ENCODE results near the gene ZFAND6.

DNA sequence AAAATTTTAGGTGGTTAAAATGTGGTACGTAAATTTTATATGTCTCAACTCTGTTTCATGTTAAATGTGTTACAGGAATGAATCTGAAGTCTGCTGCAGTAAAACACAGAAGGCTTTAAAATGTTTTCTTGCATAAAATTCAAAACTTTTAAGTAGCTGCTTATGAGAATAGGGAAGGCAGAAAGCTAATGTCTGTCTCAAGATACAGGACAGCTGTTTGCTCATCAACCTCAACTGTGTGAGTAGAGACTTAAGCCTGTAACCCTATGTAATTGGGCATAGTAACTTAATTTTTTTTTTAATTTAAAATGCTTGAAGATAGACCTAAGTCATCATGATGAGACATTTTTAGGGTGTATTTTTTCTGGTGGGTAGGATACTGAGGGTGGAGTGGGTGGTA, 38.9 kb downstream of the ZFAND6 start:
- TF ChIP-seq, protein P1, sequence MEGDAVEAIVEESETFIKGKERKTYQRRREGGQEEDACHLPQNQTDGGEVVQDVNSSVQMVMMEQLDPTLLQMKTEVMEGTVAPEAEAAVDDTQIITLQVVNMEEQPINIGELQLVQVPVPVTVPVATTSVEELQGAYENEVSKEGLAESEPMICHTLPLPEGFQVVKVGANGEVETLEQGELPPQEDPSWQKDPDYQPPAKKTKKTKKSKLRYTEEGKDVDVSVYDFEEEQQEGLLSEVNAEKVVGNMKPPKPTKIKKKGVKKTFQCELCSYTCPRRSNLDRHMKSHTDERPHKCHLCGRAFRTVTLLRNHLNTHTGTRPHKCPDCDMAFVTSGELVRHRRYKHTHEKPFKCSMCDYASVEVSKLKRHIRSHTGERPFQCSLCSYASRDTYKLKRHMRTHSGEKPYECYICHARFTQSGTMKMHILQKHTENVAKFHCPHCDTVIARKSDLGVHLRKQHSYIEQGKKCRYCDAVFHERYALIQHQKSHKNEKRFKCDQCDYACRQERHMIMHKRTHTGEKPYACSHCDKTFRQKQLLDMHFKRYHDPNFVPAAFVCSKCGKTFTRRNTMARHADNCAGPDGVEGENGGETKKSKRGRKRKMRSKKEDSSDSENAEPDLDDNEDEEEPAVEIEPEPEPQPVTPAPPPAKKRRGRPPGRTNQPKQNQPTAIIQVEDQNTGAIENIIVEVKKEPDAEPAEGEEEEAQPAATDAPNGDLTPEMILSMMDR (conservative IDR thresholded peaks at IDR 0.05 in 1 of 2, IDR thresholded peaks at IDR 0.05 in 1 of 2; ENCODE audit: extremely low read depth in 1 of 2, insufficient read depth in 1 of 2, low read depth in 1 of 2, low read length in 2 of 2), result no peak
- no peak for TF ChIP-seq EZH2 (IDR thresholded peaks at IDR 0.05; ENCODE audit: borderline replicate concordance, low read length)

Measured in mammary epithelial cell (primary cell).